Cardiac muscle cell (in vitro differentiated cells and primary cell): ENCODE measurements around the gene SINHCAF. TPM values are rescaled to one million over a fixed set of nuclear protein-coding genes. Genes with fewer than 3 reads are reported as not detected.

Experiments
- DNase-seq, 2 donors: peaks; one replicate each; pipeline versions ENCODE4 v3.0.0 to v3.0.0-alpha.2; 2010 to 2017; ENCODE audit warnings: low read depth in 1 of 2, low spot score in 1 of 2
- H3K27ac ChIP-seq: fragments of 200-600 bp; sonication (generic); 2 replicates; pipeline ENCODE4 v1.5.1; 2016
- H3K27me3 ChIP-seq: fragments of 200-600 bp; sonication (generic); 2 replicates; pipeline ENCODE4 v1.6.0; 2016; ENCODE audit warnings: control low read depth
- H3K36me3 ChIP-seq: fragments of 200-600 bp; sonication (generic); 2 replicates; pipeline ENCODE4 v1.5.1; 2016; ENCODE audit warnings: control low read depth
- H3K4me1 ChIP-seq: fragments of 200-600 bp; sonication (generic); 2 replicates; pipeline ENCODE4 v1.8.1; 2017; ENCODE audit warnings: low read depth, mild to moderate bottlenecking, mixed run types
- H3K4me3 ChIP-seq: fragments of 200-600 bp; sonication (generic); 2 replicates; pipeline ENCODE4 v1.5.1; 2016; ENCODE audit warnings: mild to moderate bottlenecking
- H3K9me3 ChIP-seq: fragments of 200-600 bp; sonication (generic); 2 replicates; pipeline ENCODE4 v1.5.1; 2017; ENCODE audit warnings: low read depth, mild to moderate bottlenecking, control low read depth
- polyA plus RNA-seq: library from polyadenylated mRNA; unstranded; fragments of >200 nt; fragmentation: Nextera tagmentation; extraction: Ambion mirVana; gene quantifications from 2 replicates; pipeline ENCODE4 v1.2.1, GENCODE V29; 2016
- total RNA-seq: library from RNA; depleted of rRNA; stranded (reverse); fragments of >200 nt; gene quantifications from 2 replicates; pipeline ENCODE4 v1.2.3, GENCODE V29; 2016
- TF ChIP-seq, protein P1 (sequence below): IDR thresholded peaks from 2 replicates; pipeline ENCODE4 v1.5.1; 2012; ENCODE audit warnings: low read depth, mild to moderate bottlenecking, low read length

SINHCAF gene
- total and polyA plus RNA-seq, 2 experiments from 2014 or later, result 102 to 176 TPM

DNA sequence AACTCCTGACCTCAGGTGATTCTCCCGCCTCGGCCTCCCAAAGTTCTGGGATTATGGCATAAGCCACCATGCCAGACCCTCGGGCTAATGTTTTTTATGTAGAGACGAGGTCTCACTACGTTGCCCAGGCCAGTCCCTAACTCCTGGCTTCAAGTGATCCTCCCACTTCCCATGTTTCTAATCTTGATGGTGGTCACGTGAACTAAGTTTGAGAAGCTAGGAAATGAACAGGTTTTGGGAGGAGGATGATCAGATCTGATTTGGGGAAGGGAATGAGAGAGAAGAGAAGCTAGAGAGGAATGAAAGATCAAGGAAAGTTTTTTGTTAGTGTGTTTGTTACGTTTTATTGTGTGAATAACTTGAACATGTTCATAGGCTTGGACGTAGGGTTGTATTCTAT is 17.2 kb upstream of the SINHCAF start:
- H3K27ac ChIP-seq, result no peak overlapping the region
- TF ChIP-seq, protein P1, sequence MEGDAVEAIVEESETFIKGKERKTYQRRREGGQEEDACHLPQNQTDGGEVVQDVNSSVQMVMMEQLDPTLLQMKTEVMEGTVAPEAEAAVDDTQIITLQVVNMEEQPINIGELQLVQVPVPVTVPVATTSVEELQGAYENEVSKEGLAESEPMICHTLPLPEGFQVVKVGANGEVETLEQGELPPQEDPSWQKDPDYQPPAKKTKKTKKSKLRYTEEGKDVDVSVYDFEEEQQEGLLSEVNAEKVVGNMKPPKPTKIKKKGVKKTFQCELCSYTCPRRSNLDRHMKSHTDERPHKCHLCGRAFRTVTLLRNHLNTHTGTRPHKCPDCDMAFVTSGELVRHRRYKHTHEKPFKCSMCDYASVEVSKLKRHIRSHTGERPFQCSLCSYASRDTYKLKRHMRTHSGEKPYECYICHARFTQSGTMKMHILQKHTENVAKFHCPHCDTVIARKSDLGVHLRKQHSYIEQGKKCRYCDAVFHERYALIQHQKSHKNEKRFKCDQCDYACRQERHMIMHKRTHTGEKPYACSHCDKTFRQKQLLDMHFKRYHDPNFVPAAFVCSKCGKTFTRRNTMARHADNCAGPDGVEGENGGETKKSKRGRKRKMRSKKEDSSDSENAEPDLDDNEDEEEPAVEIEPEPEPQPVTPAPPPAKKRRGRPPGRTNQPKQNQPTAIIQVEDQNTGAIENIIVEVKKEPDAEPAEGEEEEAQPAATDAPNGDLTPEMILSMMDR, result no peak
- no peaks in the 10 kb centered on the region for H3K9me3 ChIP-seq
- H3K27me3 ChIP-seq, result no peaks in the 10 kb centered on the region
- DNase-seq, result no peak
- H3K36me3 ChIP-seq, result no peaks in the 10 kb centered on the region
- no peaks in the 10 kb centered on the region for H3K4me1 ChIP-seq
- H3K4me3 ChIP-seq, result no peak overlapping the region

GRCh38 chr12:31342286-31342685 is 16.3 kb upstream of the SINHCAF start:
- no peak for DNase-seq
- Histone ChIP-seq H3K27me3 (no peaks in the 10 kb centered on the region), H3K4me1 (no peaks in the 10 kb centered on the region), H3K4me3 (no peak overlapping the region), H3K9me3 (no peaks in the 10 kb centered on the region), H3K27ac (no peak overlapping the region), H3K36me3 (no peaks in the 10 kb centered on the region)
- TF ChIP-seq, protein P1, result no peak

DNA sequence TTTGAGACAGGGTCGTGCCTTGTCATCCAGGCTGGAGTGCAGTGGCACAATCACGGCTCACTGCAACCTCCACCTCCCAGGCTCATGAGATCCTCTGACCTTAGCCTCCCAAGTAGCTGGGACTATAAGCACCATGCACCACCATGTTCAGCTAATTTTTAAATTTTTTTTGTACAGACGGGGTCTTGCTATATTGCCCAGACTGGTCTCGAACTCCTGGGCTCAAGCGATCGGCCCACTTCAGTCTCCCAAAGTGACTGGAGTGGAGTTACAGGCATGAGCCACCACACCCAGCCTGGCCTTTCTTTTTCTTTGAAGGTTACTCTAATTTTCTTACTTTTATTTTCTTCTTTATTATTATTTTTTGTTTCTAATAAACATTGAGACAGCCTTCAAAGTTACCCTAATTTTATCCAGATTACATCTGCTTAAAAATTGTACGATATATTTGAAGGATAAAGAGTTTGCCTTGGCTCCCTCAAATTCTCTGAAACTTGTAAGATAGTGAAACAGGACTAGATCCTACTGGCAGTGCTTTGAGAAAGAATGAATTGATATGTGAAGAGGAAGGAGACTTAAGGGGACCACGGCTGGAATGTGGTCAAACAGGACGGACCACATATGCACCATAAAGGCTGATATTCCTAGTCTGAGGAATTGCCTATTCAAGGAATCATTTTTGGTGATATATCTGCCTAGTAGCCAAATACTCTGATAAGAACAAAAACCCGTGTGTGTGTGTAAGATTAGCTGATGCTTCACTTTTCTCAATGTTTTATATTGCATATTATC is 14.1 kb upstream of the SINHCAF start:
- TF ChIP-seq, protein P1, result no peak
- DNase-seq, result no peak
- Histone ChIP-seq H3K4me1 (no peaks in the 10 kb centered on the region), H3K9me3 (no peaks in the 10 kb centered on the region), H3K27me3 (no peaks in the 10 kb centered on the region), H3K36me3 (no peaks in the 10 kb centered on the region), H3K4me3 (no peak overlapping the region), H3K27ac (no peak overlapping the region)

DNA sequence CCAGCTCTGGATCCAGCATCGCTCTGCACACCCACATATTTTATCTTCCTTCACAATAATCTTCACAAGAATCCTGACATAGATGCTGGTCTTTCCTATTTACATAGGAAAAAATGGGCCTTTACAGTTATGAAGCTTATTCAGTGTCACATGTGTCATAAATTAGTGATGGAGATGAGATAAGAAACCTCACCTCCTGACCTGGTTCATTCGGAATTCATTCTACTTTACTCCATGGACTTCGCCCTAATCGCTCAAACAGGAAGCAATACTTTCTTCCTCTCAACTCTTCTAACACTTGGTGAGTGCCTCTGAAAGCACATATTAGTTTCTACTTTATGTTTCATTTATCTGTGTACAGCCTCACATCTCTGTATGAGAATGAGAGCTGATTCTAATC is 12.0 kb upstream of the SINHCAF start:
- TF ChIP-seq, protein P1, result no peak
- no peak for DNase-seq
- no peak overlapping the region for H3K4me3 ChIP-seq
- no peak overlapping the region for H3K27ac ChIP-seq
- no peaks in the 10 kb centered on the region for H3K36me3 ChIP-seq
- no peaks in the 10 kb centered on the region for H3K27me3 ChIP-seq
- H3K4me1 ChIP-seq, result no peaks in the 10 kb centered on the region
- no peaks in the 10 kb centered on the region for H3K9me3 ChIP-seq

DNA sequence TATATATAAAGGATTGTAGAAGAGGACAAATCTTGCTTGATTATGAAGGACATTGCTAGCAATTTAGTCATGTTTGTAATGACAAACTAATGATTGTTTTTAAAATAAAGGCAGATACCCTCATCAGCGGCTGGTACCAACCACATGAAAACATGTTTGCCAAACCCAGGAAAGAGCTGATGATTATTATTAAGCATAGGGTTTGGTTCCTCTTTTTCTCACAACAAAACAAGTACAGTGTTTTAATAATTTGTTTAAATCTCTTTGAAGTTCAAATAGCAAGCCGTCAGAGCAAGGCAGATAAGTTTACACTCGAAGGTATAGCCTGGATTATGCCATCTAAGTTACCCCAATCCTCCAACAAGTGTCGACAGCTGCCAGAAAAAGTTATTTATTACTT is 5.3 kb upstream of the SINHCAF start:
- Histone ChIP-seq H3K27me3 (no peaks in the 10 kb centered on the region), H3K4me1 (peaks cover 8% of the 10 kb centered on the region), H3K27ac (no peak overlapping the region), H3K36me3 (no peaks in the 10 kb centered on the region), H3K4me3 (no peak overlapping the region), H3K9me3 (no peaks in the 10 kb centered on the region)
- DNase-seq, result no peak
- TF ChIP-seq, protein P1, result no peak
